ENCODE data around the gene SEL1L3. TPM values are rescaled to one million over a fixed set of nuclear protein-coding genes. Genes with fewer than 3 reads are reported as not detected.

SEL1L3 gene
- total RNA-seq, 1 experiment from 2014 or later, result 48.3 TPM

DNA sequence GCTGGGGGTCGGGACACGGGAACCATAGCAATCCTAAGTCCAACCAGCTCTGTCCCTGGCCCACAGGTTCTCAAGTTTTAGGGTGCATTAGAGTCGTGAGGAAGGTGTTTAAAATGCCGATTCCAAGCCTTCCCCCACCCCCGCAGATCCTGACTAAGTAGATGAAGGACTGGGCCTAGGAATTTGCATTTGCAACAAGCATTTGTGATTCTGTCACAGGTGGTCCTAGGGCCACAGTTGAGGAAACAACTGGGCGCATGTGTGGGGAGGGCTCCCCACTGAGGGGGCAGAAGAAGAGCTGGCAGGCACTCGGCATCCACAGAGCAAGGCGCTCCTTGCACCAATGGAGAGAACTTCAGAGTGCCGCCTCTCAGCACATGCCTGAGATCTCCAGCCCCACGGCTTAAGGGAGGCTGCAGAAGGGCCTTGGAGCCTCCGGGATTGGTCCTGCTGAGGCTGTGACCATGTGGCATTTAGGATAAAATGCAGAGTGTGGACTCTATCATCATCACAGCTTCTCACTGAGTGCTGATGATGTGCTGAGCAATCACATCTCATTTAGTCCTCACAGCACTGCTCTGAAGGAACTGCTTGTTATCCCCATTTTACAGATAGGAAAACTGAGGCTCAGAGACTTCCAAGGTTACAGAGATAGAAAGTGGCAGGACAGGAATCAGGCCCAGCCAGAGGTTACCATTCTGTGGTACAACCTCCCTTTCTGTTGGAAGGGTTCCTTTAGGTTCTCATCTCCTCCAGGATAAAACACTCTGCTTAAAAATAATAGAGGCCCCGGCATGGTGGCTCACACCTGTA lies 16.7 kb downstream of the SEL1L3 start:
- H2BK20ac ChIP-seq (ENCODE audit: low read depth, low read length, poor library complexity, severe bottlenecking), result no peak overlapping the region
- no peak overlapping the region for H2BK5ac ChIP-seq (ENCODE audit: insufficient read length, low read length)
- peaks cover 4% of the 10 kb centered on the region; the same call in 1 of the 2 replicates for H3K4me1 ChIP-seq (ENCODE audit: insufficient read depth, low read length)
- H3K9ac ChIP-seq (ENCODE audit: extremely low read depth, insufficient read length, low read length), result no peak overlapping the region
- H3K27me3 ChIP-seq (ENCODE audit: insufficient read depth, low read length), result no peaks in the 10 kb centered on the region
- H3K23me2 ChIP-seq (ENCODE audit: insufficient read length, low read depth, low read length, poor library complexity, severe bottlenecking), result no peaks in the 10 kb centered on the region
- H3K14ac ChIP-seq (ENCODE audit: insufficient read depth, low read length), result no peak overlapping the region
- peaks cover 8 to 33% (median 17%) of the 10 kb centered on the region in 3 experiments for H3K36me3 Mint-ChIP-seq (ENCODE audit: insufficient read depth in 1 of 3, low read depth in 3 of 3)
- H3K27ac ChIP-seq (ENCODE audit: insufficient read length, low read depth, low read length), result no peak overlapping the region
- H2AFZ ChIP-seq (ENCODE audit: low read length), result no peak overlapping the region
- H4K8ac ChIP-seq (replicated peaks; ENCODE audit: insufficient read length, low read depth, low read length), result no peak overlapping the region
- H3K9me3 ChIP-seq (ENCODE audit: control insufficient read depth, low read depth, low read length), result no peaks in the 10 kb centered on the region
- no peak overlapping the region for H3K18ac ChIP-seq (ENCODE audit: insufficient read length, low read depth, low read length)
- no peak overlapping the region for H3K23ac ChIP-seq (ENCODE audit: insufficient read length, low read depth, low read length)
- DNase-seq, result no peak
- peaks cover 45 to 53% of the 10 kb centered on the region in 2 experiments for H3K4me1 Mint-ChIP-seq
- H3T11ph ChIP-seq (ENCODE audit: low read length), result no peak overlapping the region
- H3K56ac ChIP-seq (ENCODE audit: insufficient read length, low read depth, low read length), result no peak overlapping the region
- H3K4me2 ChIP-seq (ENCODE audit: insufficient read depth, insufficient read length, low read length), result no peak overlapping the region
- H3K4me3 Mint-ChIP-seq, result peak overlapping the region in 1 of 2 experiments; percentile 32; a peak in 2 of 5 replicates
- no peak overlapping the region for H2BK12ac ChIP-seq (ENCODE audit: insufficient read length, low read depth, low read length)
- H4K5ac ChIP-seq (ENCODE audit: insufficient read length, low read depth, low read length), result no peak overlapping the region
- peak overlapping the region; percentile 54 to 80 (median 61); a peak in 3 of 7 replicates for H3K27ac Mint-ChIP-seq
- no CpG with 5 or more reads among the region's 12 CpGs for WGBS (ENCODE audit: extremely low coverage, insufficient read length, low lambda C conversion rate)
- no peaks in the 10 kb centered on the region for H3K27me3 Mint-ChIP-seq (ENCODE audit: low read depth)
- peaks cover 4% of the 10 kb centered on the region; the same call in 1 of the 2 replicates for H3K79me2 ChIP-seq (ENCODE audit: insufficient read depth, low read length)
- no peak overlapping the region for H4K91ac ChIP-seq (ENCODE audit: insufficient read length, low read depth, low read length)
- no peak overlapping the region for H2BK120ac ChIP-seq (ENCODE audit: low read depth, low read length, poor library complexity, severe bottlenecking)
- H3K4ac ChIP-seq (ENCODE audit: low read depth, low read length), result no peak overlapping the region
- H3K9me3 Mint-ChIP-seq, result no peaks in the 10 kb centered on the region
- no peak overlapping the region for H2BK15ac ChIP-seq (ENCODE audit: low read depth, low read length)
- H3K79me1 ChIP-seq (ENCODE audit: insufficient read depth, low read depth, low read length, poor library complexity, severe bottlenecking), result no peaks in the 10 kb centered on the region
- H4K20me1 ChIP-seq (ENCODE audit: control insufficient read depth, insufficient read depth, insufficient read length), result no peaks in the 10 kb centered on the region
- no peak overlapping the region for H2AK5ac ChIP-seq (ENCODE audit: insufficient read length, low read length)
- TF ChIP-seq, protein P1, sequence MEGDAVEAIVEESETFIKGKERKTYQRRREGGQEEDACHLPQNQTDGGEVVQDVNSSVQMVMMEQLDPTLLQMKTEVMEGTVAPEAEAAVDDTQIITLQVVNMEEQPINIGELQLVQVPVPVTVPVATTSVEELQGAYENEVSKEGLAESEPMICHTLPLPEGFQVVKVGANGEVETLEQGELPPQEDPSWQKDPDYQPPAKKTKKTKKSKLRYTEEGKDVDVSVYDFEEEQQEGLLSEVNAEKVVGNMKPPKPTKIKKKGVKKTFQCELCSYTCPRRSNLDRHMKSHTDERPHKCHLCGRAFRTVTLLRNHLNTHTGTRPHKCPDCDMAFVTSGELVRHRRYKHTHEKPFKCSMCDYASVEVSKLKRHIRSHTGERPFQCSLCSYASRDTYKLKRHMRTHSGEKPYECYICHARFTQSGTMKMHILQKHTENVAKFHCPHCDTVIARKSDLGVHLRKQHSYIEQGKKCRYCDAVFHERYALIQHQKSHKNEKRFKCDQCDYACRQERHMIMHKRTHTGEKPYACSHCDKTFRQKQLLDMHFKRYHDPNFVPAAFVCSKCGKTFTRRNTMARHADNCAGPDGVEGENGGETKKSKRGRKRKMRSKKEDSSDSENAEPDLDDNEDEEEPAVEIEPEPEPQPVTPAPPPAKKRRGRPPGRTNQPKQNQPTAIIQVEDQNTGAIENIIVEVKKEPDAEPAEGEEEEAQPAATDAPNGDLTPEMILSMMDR (conservative IDR thresholded peaks at IDR 0.05), result no peak

All from H9 (cell line).